CD4-positive, alpha-beta T cell (primary cell): Measurements from ENCODE around the gene MMP21. TPM values are rescaled to one million over a fixed set of nuclear protein-coding genes. Genes with fewer than 3 reads are reported as not detected.

Source experiments
- microRNA-seq: library from miRNA; unstranded; fragments of <30 nt; microRNA quantifications from one replicate; pipeline ENCODE4 v1.2.0, GENCODE V29; 2021; ENCODE audit warnings: borderline microRNAs expressed, borderline replicate concordance
- total RNA-seq, 174 experiments: library from RNA in 2 of 174; stranded (reverse) in 2 of 174; gene quantifications; one replicate each; pipeline ENCODE4 v1.2.3 and lab custom pipeline; 2021 to 2026

The MMP21 gene
- total RNA-seq, 2 experiments from 2014 or later = 0.16 to 0.34 TPM

Small RNAs within 50 kb of the gene (microRNA-seq; reads per million reads assigned to microRNA genes)
- gene MIR4484 = 0.81 reads per million

Other genes starting within 250 kb of the MMP21 start
- not detected for gene TEX36, start 92.7 kb downstream of the MMP21 start, total RNA-seq
- 10 to 100 TPM; 39.0 to 39.8 TPM for gene EDRF1, start 56.1 kb downstream of the MMP21 start, total RNA-seq
- 10 to 100 TPM; 18.2 to 18.6 TPM for gene UROS, start 47.4 kb upstream of the MMP21 start, total RNA-seq
- 10 to 100 TPM; 31.2 to 32.7 TPM for gene BCCIP, start 47.7 kb upstream of the MMP21 start, total RNA-seq
- 1 to 10 TPM; 1.3 to 1.7 TPM for gene DHX32, start 105.5 kb upstream of the MMP21 start, total RNA-seq
- gene FANK1, start 120.7 kb upstream of the MMP21 start, total RNA-seq = under 1 TPM in 1 of 2 experiments, not detected in 1; 0.25 TPM